H9 (cell line): Measurements from ENCODE around the gene PDPK1. TPM values are rescaled to one million over a fixed set of nuclear protein-coding genes. Genes with fewer than 3 reads are reported as not detected.
A peak's percentile ranks its signal among the peaks of the same experiment; 100 is the strongest.

ENCODE experiments used
- DNase-seq: peaks from one replicate; pipeline ENCODE4 v3.0.0-alpha.2; 2017
- H2AFZ ChIP-seq: one replicate; pipeline ENCODE4 v1.6.1; 2013; ENCODE audit warnings: mild to moderate bottlenecking, low read length, control low read depth, moderate library complexity
- H2AK5ac ChIP-seq: 2 replicates; pipeline ENCODE4 v1.6.1; 2013; ENCODE audit warnings: low read length, control low read depth, mixed read lengths; ENCODE audit not compliant: insufficient read length
- H2BK120ac ChIP-seq: one replicate; pipeline ENCODE4 v1.6.1; 2013; ENCODE audit warnings: low read depth, mild to moderate bottlenecking, low read length, control low read depth, inconsistent platforms; ENCODE audit not compliant: poor library complexity, severe bottlenecking
- H2BK12ac ChIP-seq: 2 replicates; pipeline ENCODE4 v1.6.1; 2013; ENCODE audit warnings: low read length, control low read depth, mixed read lengths, low read depth; ENCODE audit not compliant: insufficient read length
- H2BK15ac ChIP-seq: 2 replicates; pipeline ENCODE4 v1.6.1; 2013; ENCODE audit warnings: low read depth, low read length, control low read depth
- H2BK20ac ChIP-seq: one replicate; pipeline ENCODE4 v1.6.1; 2013; ENCODE audit warnings: low read depth, mild to moderate bottlenecking, low read length, control low read depth, inconsistent platforms; ENCODE audit not compliant: poor library complexity, severe bottlenecking
- H2BK5ac ChIP-seq: 2 replicates; pipeline ENCODE4 v1.6.1; 2013; ENCODE audit warnings: low read length, control low read depth, mixed read lengths; ENCODE audit not compliant: insufficient read length
- H3K14ac ChIP-seq: 2 replicates; pipeline ENCODE4 v1.6.1; 2013; ENCODE audit warnings: low read length, control low read depth; ENCODE audit not compliant: insufficient read depth
- H3K18ac ChIP-seq: 2 replicates; pipeline ENCODE4 v1.6.1; 2013; ENCODE audit warnings: low read depth, mild to moderate bottlenecking, mixed read lengths, low read length, control low read depth; ENCODE audit not compliant: insufficient read length
- H3K23ac ChIP-seq: 2 replicates; pipeline ENCODE4 v1.6.1; 2013; ENCODE audit warnings: low read length, control low read depth, mixed read lengths, low read depth; ENCODE audit not compliant: insufficient read length
- H3K23me2 ChIP-seq: 2 replicates; pipeline ENCODE4 v1.6.1; 2013; ENCODE audit warnings: low read depth, mild to moderate bottlenecking, mixed read lengths, low read length, control low read depth; ENCODE audit not compliant: insufficient read length, poor library complexity, severe bottlenecking
- H3K27ac ChIP-seq: 2 replicates; pipeline ENCODE4 v1.5.1; 2013; ENCODE audit warnings: low read length, control low read depth, mixed read lengths, low read depth; ENCODE audit not compliant: insufficient read length
- H3K27me3 ChIP-seq: 2 replicates; pipeline ENCODE4 v1.6.1; 2013; ENCODE audit warnings: low read length, control low read depth, inconsistent platforms; ENCODE audit not compliant: insufficient read depth
- H3K4ac ChIP-seq: 2 replicates; pipeline ENCODE4 v1.6.1; 2013; ENCODE audit warnings: low read depth, mild to moderate bottlenecking, control low read depth, inconsistent platforms, low read length, moderate library complexity
- H3K4me1 ChIP-seq: 2 replicates; pipeline ENCODE4 v1.6.1; 2013; ENCODE audit warnings: low read length, control low read depth, inconsistent platforms; ENCODE audit not compliant: insufficient read depth
- H3K4me2 ChIP-seq: 2 replicates; pipeline ENCODE4 v1.6.1; 2013; ENCODE audit warnings: low read length, control low read depth, mixed read lengths; ENCODE audit not compliant: insufficient read length, insufficient read depth
- H3K56ac ChIP-seq: 2 replicates; pipeline ENCODE4 v1.6.1; 2013; ENCODE audit warnings: low read depth, mild to moderate bottlenecking, mixed read lengths, low read length, control low read depth; ENCODE audit not compliant: insufficient read length
- H3K79me1 ChIP-seq: 2 replicates; pipeline ENCODE4 v1.6.1; 2013; ENCODE audit warnings: low read depth, mild to moderate bottlenecking, moderate library complexity, low read length, control low read depth, inconsistent platforms; ENCODE audit not compliant: insufficient read depth, poor library complexity, severe bottlenecking
- H3K79me2 ChIP-seq: 2 replicates; pipeline ENCODE4 v1.6.1; 2013; ENCODE audit warnings: low read length, control low read depth, inconsistent platforms; ENCODE audit not compliant: insufficient read depth
- H3K9ac ChIP-seq: 2 replicates; pipeline ENCODE4 v1.6.1; 2013; ENCODE audit warnings: low read length, control low read depth, mixed read lengths; ENCODE audit not compliant: insufficient read length; ENCODE audit errors: extremely low read depth
- H3K9me3 ChIP-seq: one replicate; pipeline ENCODE4 v1.6.1; 2013; ENCODE audit warnings: low read depth, low read length, inconsistent platforms; ENCODE audit not compliant: control insufficient read depth
- H3T11ph ChIP-seq: one replicate; pipeline ENCODE4 v1.6.1; 2013; ENCODE audit warnings: mild to moderate bottlenecking, low read length, control low read depth, inconsistent platforms
- H4K20me1 ChIP-seq: one replicate; pipeline ENCODE4 v1.6.1; 2013; ENCODE audit not compliant: control insufficient read depth, insufficient read length, insufficient read depth
- H4K5ac ChIP-seq: 2 replicates; pipeline ENCODE4 v1.6.1; 2013; ENCODE audit warnings: low read depth, mild to moderate bottlenecking, mixed read lengths, low read length, control low read depth; ENCODE audit not compliant: insufficient read length
- H4K8ac ChIP-seq: replicated peaks from 2 replicates; pipeline ENCODE4 v1.6.1; 2013; ENCODE audit warnings: low read length, control low read depth, mixed read lengths, low read depth; ENCODE audit not compliant: insufficient read length
- H4K91ac ChIP-seq: 2 replicates; pipeline ENCODE4 v1.6.1; 2013; ENCODE audit warnings: low read depth, mild to moderate bottlenecking, moderate library complexity, mixed read lengths, low read length, control low read depth; ENCODE audit not compliant: insufficient read length
- H3K27ac Mint-ChIP-seq, 3 experiments: 2 replicates in 2 of 3; 3 replicates in 1 of 3; pipeline ENCODE4 v1.8.0; 2020 to 2021; ENCODE audit warnings: mixed read lengths in 3 of 3, mild to moderate bottlenecking in 1 of 3, moderate library complexity in 1 of 3
- H3K27me3 Mint-ChIP-seq: 2 replicates; pipeline ENCODE4 v1.8.0; 2021; ENCODE audit warnings: low read depth, mild to moderate bottlenecking, moderate library complexity, mixed read lengths
- H3K36me3 Mint-ChIP-seq, 3 experiments: 2 replicates in 2 of 3; 3 replicates in 1 of 3; pipeline ENCODE4 v1.8.0; 2020 to 2021; ENCODE audit warnings: low read depth in 3 of 3, mixed read lengths in 3 of 3; ENCODE audit not compliant: insufficient read depth in 1 of 3
- H3K4me1 Mint-ChIP-seq, 2 experiments: 2 replicates each; pipeline ENCODE4 v1.8.0; 2020; ENCODE audit warnings: mixed read lengths in 2 of 2
- H3K4me3 Mint-ChIP-seq, 2 experiments: 2 replicates in 1 of 2; 3 replicates in 1 of 2; pipeline ENCODE4 v1.8.0; 2020 to 2021; ENCODE audit warnings: mild to moderate bottlenecking in 2 of 2, mixed read lengths in 2 of 2, moderate library complexity in 1 of 2
- H3K9me3 Mint-ChIP-seq, 2 experiments: 2 replicates in 1 of 2; 3 replicates in 1 of 2; pipeline ENCODE4 v1.8.0; 2020; ENCODE audit warnings: mild to moderate bottlenecking in 2 of 2, mixed read lengths in 2 of 2, moderate library complexity in 1 of 2
- CTCF ChIP-seq: fragments of 200-600 bp; sonication (generic); conservative IDR thresholded peaks from 3 replicates; pipeline ENCODE4 v1.8.0; 2021; ENCODE audit warnings: antibody characterized with exemption, mild to moderate bottlenecking
- WGBS: extraction: QIAGEN DNeasy Blood & Tissue Kit; methylation state at CpG from one replicate; pipeline ENCODE4 v1.1.7; 2013; ENCODE audit warnings: missing lambda C conversion rate, low lambda C conversion rate, mixed read lengths; ENCODE audit not compliant: insufficient read length; ENCODE audit errors: extremely low coverage; 5-methylcytosine and 5-hydroxymethylcytosine counted together
- total RNA-seq: library from RNA; stranded (reverse); gene quantifications from 2 replicates; pipeline ENCODE4 v1.2.1, GENCODE V29; 2021

The PDPK1 gene
- total RNA-seq, 1 experiment from 2014 or later, result 32.8 TPM

GRCh38 chr16:2501946-2502895, 35.6 kb upstream of the PDPK1 start:
- no peak overlapping the region for H3K4ac ChIP-seq
- DNase-seq, result no peak
- no peaks in the 10 kb centered on the region for H3K4me1 ChIP-seq
- H3K9ac ChIP-seq, result no peak overlapping the region
- H2BK12ac ChIP-seq, result no peak overlapping the region
- no peak overlapping the region for H3K27ac ChIP-seq
- no peaks in the 10 kb centered on the region for H3K27me3 ChIP-seq
- H3K9me3 ChIP-seq, result no peaks in the 10 kb centered on the region
- no peak overlapping the region for H2BK15ac ChIP-seq
- H3K79me2 ChIP-seq, result no peaks in the 10 kb centered on the region
- no peak overlapping the region for H3K56ac ChIP-seq
- H2AK5ac ChIP-seq, result no peak overlapping the region
- no peaks in the 10 kb centered on the region for H3K79me1 ChIP-seq
- peak overlapping the region; percentile 25 for H3K4me2 ChIP-seq
- no peaks in the 10 kb centered on the region for H4K20me1 ChIP-seq
- no peak overlapping the region for H3K23ac ChIP-seq
- H3K9me3 Mint-ChIP-seq, result no peaks in the 10 kb centered on the region
- peaks cover 3% of the 10 kb centered on the region for H3K23me2 ChIP-seq
- peaks cover 0 to 8% (median 0%) of the 10 kb centered on the region in 3 experiments; a peak in 4 of 7 replicates for H3K36me3 Mint-ChIP-seq
- no peak overlapping the region for H4K91ac ChIP-seq
- peaks cover 3 to 7% of the 10 kb centered on the region in 2 experiments for H3K4me1 Mint-ChIP-seq
- no peak overlapping the region for H3K14ac ChIP-seq
- no peak overlapping the region for H2BK120ac ChIP-seq
- no peaks in the 10 kb centered on the region for H3K27me3 Mint-ChIP-seq
- H2BK20ac ChIP-seq, result no peak overlapping the region
- H3K27ac Mint-ChIP-seq, result no peak overlapping the region; a peak in 1 of 7 replicates
- no peak overlapping the region for H2AFZ ChIP-seq
- H4K5ac ChIP-seq, result no peak overlapping the region
- no peak for TF ChIP-seq CTCF
- no peak overlapping the region for H3K18ac ChIP-seq
- no CpG with 5 or more reads among the region's 18 CpGs for WGBS
- no peak overlapping the region for H4K8ac ChIP-seq
- H3K4me3 Mint-ChIP-seq, result peak overlapping the region; percentile 24 to 68; a peak in 4 of 5 replicates
- H3T11ph ChIP-seq, result no peak overlapping the region
- no peak overlapping the region for H2BK5ac ChIP-seq
